ENCODE data around the gene IFIT1B. TPM values are rescaled to one million over a fixed set of nuclear protein-coding genes. Genes with fewer than 3 reads are reported as not detected.
A peak's percentile ranks its signal among the peaks of the same experiment; 100 is the strongest.

The IFIT1B gene
- total and polyA plus RNA-seq, 2 experiments from 2014 or later: not detected

DNA sequence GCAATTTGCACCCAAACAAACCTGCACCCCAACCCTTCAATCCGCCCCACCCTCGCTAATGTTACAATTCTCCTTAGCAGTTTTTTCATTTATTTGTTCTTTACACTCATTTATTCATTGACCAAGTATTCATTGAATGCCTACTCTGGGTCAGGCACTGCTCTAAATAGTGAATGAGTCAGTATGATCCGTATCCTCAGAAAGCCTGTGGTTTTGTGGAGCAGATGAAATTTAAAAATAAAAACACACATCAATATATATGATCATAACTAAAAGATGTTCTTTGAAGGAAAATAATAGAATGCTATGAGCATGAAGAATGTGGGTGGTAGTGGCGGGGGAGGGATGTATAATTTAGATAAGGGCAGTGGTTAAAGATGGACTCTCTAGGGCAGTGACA lies 49.8 kb downstream of the IFIT1B start:
- no peaks in the 10 kb centered on the region for H3K9me3 ChIP-seq (ENCODE audit: low read depth)
- 92% methylated on average over 4 of the region's 4 CpGs for whole genome bisulfite sequencing (ENCODE audit: low lambda C conversion rate, missing lambda C conversion rate)

DNA sequence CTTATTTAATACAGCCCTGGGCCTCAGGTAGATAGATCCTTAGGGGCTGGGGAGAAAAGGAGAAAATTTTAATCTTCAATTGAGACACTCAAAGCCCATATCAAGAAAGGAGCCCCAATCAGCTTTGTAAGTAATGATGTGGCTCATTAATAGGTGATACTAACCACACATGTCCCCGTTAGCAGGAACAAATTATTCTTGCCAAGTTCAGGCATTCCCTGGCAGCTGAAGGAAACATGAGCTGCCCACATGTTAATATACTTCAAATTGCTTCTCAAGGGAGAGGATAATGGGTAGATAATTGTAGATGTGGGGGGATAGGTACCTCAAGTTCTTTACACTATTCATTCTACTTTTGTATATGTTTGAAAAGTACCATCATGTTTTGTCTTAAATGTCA lies 51.0 kb downstream of the IFIT1B start:
- Histone ChIP-seq H3K9me3 (ENCODE audit: low read depth) (no peaks in the 10 kb centered on the region), H2AFZ (no peak overlapping the region), H3K4me2 (no peak overlapping the region), H4K20me1 (ENCODE audit: insufficient read depth, poor library complexity, severe bottlenecking) (no peaks in the 10 kb centered on the region), H3K27ac (no peak overlapping the region), H3K79me2 (no peaks in the 10 kb centered on the region), H3K27me3 (no peaks in the 10 kb centered on the region), H3K9me2 (replicated peaks; ENCODE audit: insufficient read depth) (no peaks in the 10 kb centered on the region), H3K36me3 (replicated peaks; ENCODE audit: insufficient read depth, low read depth) (no peaks in the 10 kb centered on the region), H3K4me1 (ENCODE audit: insufficient read depth) (peaks cover 10% of the 10 kb centered on the region), H3K4me3 (no peak overlapping the region)
- DNase-seq (ENCODE audit: low spot score): no peak
- TF ChIP-seq EZH2phosphoT487 (IDR thresholded peaks at IDR 0.05; ENCODE audit: low read depth, severe bottlenecking, unreplicated experiment) (no peak), EZH2 (IDR thresholded peaks at IDR 0.05; ENCODE audit: borderline replicate concordance) (no peak)
- TF ChIP-seq, protein P1, sequence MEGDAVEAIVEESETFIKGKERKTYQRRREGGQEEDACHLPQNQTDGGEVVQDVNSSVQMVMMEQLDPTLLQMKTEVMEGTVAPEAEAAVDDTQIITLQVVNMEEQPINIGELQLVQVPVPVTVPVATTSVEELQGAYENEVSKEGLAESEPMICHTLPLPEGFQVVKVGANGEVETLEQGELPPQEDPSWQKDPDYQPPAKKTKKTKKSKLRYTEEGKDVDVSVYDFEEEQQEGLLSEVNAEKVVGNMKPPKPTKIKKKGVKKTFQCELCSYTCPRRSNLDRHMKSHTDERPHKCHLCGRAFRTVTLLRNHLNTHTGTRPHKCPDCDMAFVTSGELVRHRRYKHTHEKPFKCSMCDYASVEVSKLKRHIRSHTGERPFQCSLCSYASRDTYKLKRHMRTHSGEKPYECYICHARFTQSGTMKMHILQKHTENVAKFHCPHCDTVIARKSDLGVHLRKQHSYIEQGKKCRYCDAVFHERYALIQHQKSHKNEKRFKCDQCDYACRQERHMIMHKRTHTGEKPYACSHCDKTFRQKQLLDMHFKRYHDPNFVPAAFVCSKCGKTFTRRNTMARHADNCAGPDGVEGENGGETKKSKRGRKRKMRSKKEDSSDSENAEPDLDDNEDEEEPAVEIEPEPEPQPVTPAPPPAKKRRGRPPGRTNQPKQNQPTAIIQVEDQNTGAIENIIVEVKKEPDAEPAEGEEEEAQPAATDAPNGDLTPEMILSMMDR (IDR thresholded peaks at IDR 0.05; ENCODE audit: poor library complexity): no peak
- 86% methylated on average over 1 of the region's 1 CpG for WGBS (ENCODE audit: low lambda C conversion rate, missing lambda C conversion rate)

More for the DNA sequence above, 49.8 kb downstream of the IFIT1B start:
- no peaks in the 10 kb centered on the region for H3K9me2 ChIP-seq (replicated peaks; ENCODE audit: insufficient read depth)
- no peaks in the 10 kb centered on the region for H3K27me3 ChIP-seq
- H2AFZ ChIP-seq: no peak overlapping the region
- H3K79me2 ChIP-seq: no peaks in the 10 kb centered on the region
- no peak overlapping the region for H3K27ac ChIP-seq
- no peaks in the 10 kb centered on the region for H3K36me3 ChIP-seq (replicated peaks; ENCODE audit: insufficient read depth, low read depth)
- TF ChIP-seq EZH2 (IDR thresholded peaks at IDR 0.05; ENCODE audit: borderline replicate concordance) (no peak), EZH2phosphoT487 (IDR thresholded peaks at IDR 0.05; ENCODE audit: low read depth, severe bottlenecking, unreplicated experiment) (no peak)
- TF ChIP-seq, protein P1 (IDR thresholded peaks at IDR 0.05; ENCODE audit: poor library complexity): no peak
- no peak for DNase-seq (ENCODE audit: low spot score)
- no peak overlapping the region for H3K4me2 ChIP-seq
- H3K4me3 ChIP-seq: no peak overlapping the region
- no peaks in the 10 kb centered on the region for H4K20me1 ChIP-seq (ENCODE audit: insufficient read depth, poor library complexity, severe bottlenecking)
- peaks cover 10% of the 10 kb centered on the region for H3K4me1 ChIP-seq (ENCODE audit: insufficient read depth)

DNA sequence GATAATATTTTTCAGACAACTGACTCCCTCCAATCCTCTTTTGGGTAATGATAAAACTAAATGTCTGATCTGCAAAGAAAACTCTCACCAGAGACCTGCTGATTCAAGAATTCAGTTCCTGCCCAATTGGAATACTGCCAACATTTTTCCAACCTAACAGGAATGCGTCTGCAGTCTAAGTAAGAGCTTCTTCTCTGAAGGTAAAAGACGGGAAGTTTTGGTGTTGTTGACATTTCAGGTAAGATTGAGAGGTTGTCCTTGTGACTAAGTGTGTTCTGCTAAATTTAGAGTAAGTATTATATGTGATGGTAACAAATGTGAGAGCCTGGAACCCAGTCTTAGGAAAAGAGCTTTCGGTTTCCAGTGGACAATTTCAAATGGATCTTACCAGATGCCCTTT lies 54.1 kb downstream of the IFIT1B start:
- Histone ChIP-seq H3K9me3 (ENCODE audit: low read depth) (no peaks in the 10 kb centered on the region), H4K20me1 (ENCODE audit: insufficient read depth, poor library complexity, severe bottlenecking) (no peaks in the 10 kb centered on the region), H3K9me2 (replicated peaks; ENCODE audit: insufficient read depth) (no peaks in the 10 kb centered on the region), H2AFZ (no peak overlapping the region), H3K79me2 (no peaks in the 10 kb centered on the region), H3K4me3 (no peak overlapping the region), H3K27me3 (no peaks in the 10 kb centered on the region), H3K36me3 (replicated peaks; ENCODE audit: insufficient read depth, low read depth) (no peaks in the 10 kb centered on the region), H3K4me2 (no peak overlapping the region), H3K4me1 (ENCODE audit: insufficient read depth) (no peaks in the 10 kb centered on the region), H3K27ac (no peak overlapping the region)
- 57% methylated on average over 3 of the region's 3 CpGs for WGBS (ENCODE audit: low lambda C conversion rate, missing lambda C conversion rate)
- peak; percentile 50 for DNase-seq (ENCODE audit: low spot score)
- TF ChIP-seq EZH2phosphoT487 (IDR thresholded peaks at IDR 0.05; ENCODE audit: low read depth, severe bottlenecking, unreplicated experiment): no peak
- TF ChIP-seq EZH2 (IDR thresholded peaks at IDR 0.05; ENCODE audit: borderline replicate concordance): no peak
- TF ChIP-seq, protein P1 (IDR thresholded peaks at IDR 0.05; ENCODE audit: poor library complexity): no peak

Other genes starting within 250 kb of the IFIT1B start
- gene CH25H, start 170.7 kb upstream of the IFIT1B start, total RNA-seq: 3.9 and 8.8 TPM in 2 replicates
- 3.8 and 5.7 TPM in 2 replicates for gene CH25H, start 170.7 kb upstream of the IFIT1B start, polyA plus RNA-seq
- 148 and 152 TPM in 2 replicates for gene LIPA, start 126.3 kb upstream of the IFIT1B start, total RNA-seq
- gene LIPA, start 126.3 kb upstream of the IFIT1B start, polyA plus RNA-seq: 128 and 144 TPM in 2 replicates
- 3.9 and 4.6 TPM in 2 replicates for gene IFIT2, start 76.0 kb upstream of the IFIT1B start, total RNA-seq
- 2.4 and 2.9 TPM in 2 replicates for gene IFIT2, start 76.0 kb upstream of the IFIT1B start, polyA plus RNA-seq
- 10.5 and 10.8 TPM in 2 replicates for gene IFIT3, start 50.1 kb upstream of the IFIT1B start, total RNA-seq
- 6.9 and 8.6 TPM in 2 replicates for gene IFIT3, start 50.1 kb upstream of the IFIT1B start, polyA plus RNA-seq
- gene IFIT1, start 14.6 kb downstream of the IFIT1B start, total RNA-seq: 14.7 and 15.1 TPM in 2 replicates
- gene IFIT1, start 14.6 kb downstream of the IFIT1B start, polyA plus RNA-seq: 5.6 and 8.2 TPM in 2 replicates
- gene IFIT5, start 36.5 kb downstream of the IFIT1B start, total RNA-seq: 17.1 and 17.5 TPM in 2 replicates
- gene IFIT5, start 36.5 kb downstream of the IFIT1B start, polyA plus RNA-seq: 6.5 and 7.3 TPM in 2 replicates
- gene SLC16A12, start 157.5 kb downstream of the IFIT1B start, total RNA-seq: 5.7 and 7.7 TPM in 2 replicates
- 2.4 and 5.9 TPM in 2 replicates for gene SLC16A12, start 157.5 kb downstream of the IFIT1B start, polyA plus RNA-seq